GM21390 (cell line): Measurements from ENCODE around the gene KRT71.
"Not testable (repeated sequence)": the region's sequence is repeated elsewhere in the genome, so short reads cannot be mapped to it uniquely, and the experiment has no call there.

Source experiments
- ATAC-seq: cut with Tn5 transposase; IDR thresholded peaks from one replicate; pipeline ENCODE4 v1.9.1; 2021; ENCODE audit not compliant: unreplicated experiment

The KRT71 gene

GRCh38 chr12:52552681-52553195 lies at the start of gene KRT71:
TSS of gene KRT71 (minus strand) at chr12:52553145. CDS start at chr12:52553077, 68 bp downstream.
- ATAC-seq: no peak

GRCh38 chr12:52602552-52602951 lies 49.6 kb upstream of the KRT71 start:
- ATAC-seq: no peak

GRCh38 chr12:52601671-52602070 lies 48.7 kb upstream of the KRT71 start:
- ATAC-seq: no peak

GRCh38 chr12:52600941-52601481 lies 48.1 kb upstream of the KRT71 start, which contains the start of gene KRT72:
TSS of gene KRT72 (minus strand) at chr12:52601463. CDS start at chr12:52601452, 11 bp downstream.
- no peak for ATAC-seq

- ATAC-seq: no peak
Measured at GRCh38 chr12:52600475-52600874, 47.5 kb upstream of the KRT71 start.

- ATAC-seq: no peak
Measured at GRCh38 chr12:52600071-52600470, 47.1 kb upstream of the KRT71 start.

- ATAC-seq: no peak
Measured at GRCh38 chr12:52598966-52599365, 46.0 kb upstream of the KRT71 start.

GRCh38 chr12:52594237-52594636 lies 41.3 kb upstream of the KRT71 start:
- not testable (repeated sequence) for ATAC-seq

GRCh38 chr12:52591521-52591920 lies 38.6 kb upstream of the KRT71 start:
- ATAC-seq: no peak

- no peak for ATAC-seq
Measured at GRCh38 chr12:52590021-52590420, 37.1 kb upstream of the KRT71 start.

GRCh38 chr12:52587563-52587962 lies 34.6 kb upstream of the KRT71 start:
- ATAC-seq: no peak

GRCh38 chr12:52585946-52586345 lies 33.0 kb upstream of the KRT71 start:
- no peak for ATAC-seq

- ATAC-seq: no peak
Measured at GRCh38 chr12:52585066-52585465, 32.1 kb upstream of the KRT71 start.

- ATAC-seq: no peak
Measured at GRCh38 chr12:52584156-52584682, 31.3 kb upstream of the KRT71 start.

GRCh38 chr12:52582971-52583456 lies 30.1 kb upstream of the KRT71 start:
- peak; percentile 49 for ATAC-seq

GRCh38 chr12:52582486-52582885 lies 29.5 kb upstream of the KRT71 start:
- ATAC-seq: no peak

GRCh38 chr12:52581481-52581880 lies 28.5 kb upstream of the KRT71 start:
- ATAC-seq: no peak

- ATAC-seq: no peak
Measured at GRCh38 chr12:52581066-52581465, 28.1 kb upstream of the KRT71 start.

GRCh38 chr12:52580496-52580895 lies 27.6 kb upstream of the KRT71 start:
- no peak for ATAC-seq

- no peak for ATAC-seq
Measured at GRCh38 chr12:52579468-52580465, 26.8 kb upstream of the KRT71 start.

- ATAC-seq: no peak
Measured at GRCh38 chr12:52578469-52578868, 25.5 kb upstream of the KRT71 start.
